GM19351 (cell line): ENCODE results near the gene FBXL5.
A peak's percentile ranks its signal among the peaks of the same experiment; 100 is the strongest.

Experiments
- ATAC-seq: cut with Tn5 transposase; IDR thresholded peaks from one replicate; pipeline ENCODE4 v1.9.1; 2021; ENCODE audit warnings: mild to moderate bottlenecking, moderate library complexity; ENCODE audit not compliant: unreplicated experiment

FBXL5 gene

GRCh38 chr4:15677507-15677988 lies 22.4 kb upstream of the FBXL5 start:
- ATAC-seq, result no peak

- ATAC-seq, result no peak
Observed at GRCh38 chr4:15676899-15677298, 21.7 kb upstream of the FBXL5 start.

- no peak for ATAC-seq
Observed at GRCh38 chr4:15676039-15676438, 20.9 kb upstream of the FBXL5 start.

GRCh38 chr4:15675356-15675755 lies 20.2 kb upstream of the FBXL5 start:
- ATAC-seq, result no peak

GRCh38 chr4:15674926-15675325 lies 19.8 kb upstream of the FBXL5 start:
- no peak for ATAC-seq

GRCh38 chr4:15674046-15674445 lies 18.9 kb upstream of the FBXL5 start:
- no peak for ATAC-seq

- no peak for ATAC-seq
Observed at GRCh38 chr4:15673337-15673736, 18.2 kb upstream of the FBXL5 start.

- ATAC-seq, result no peak
Observed at GRCh38 chr4:15672101-15672500, 16.9 kb upstream of the FBXL5 start.

GRCh38 chr4:15670576-15670975 lies 15.4 kb upstream of the FBXL5 start:
- ATAC-seq, result no peak

GRCh38 chr4:15668566-15669435 lies 13.6 kb upstream of the FBXL5 start:
- no peak for ATAC-seq

- no peak for ATAC-seq
Observed at GRCh38 chr4:15667006-15667405, 11.8 kb upstream of the FBXL5 start.

- ATAC-seq, result no peak
Observed at GRCh38 chr4:15665753-15666365, 10.7 kb upstream of the FBXL5 start.

- no peak for ATAC-seq
Observed at GRCh38 chr4:15659768-15660570, 4.8 kb upstream of the FBXL5 start.

GRCh38 chr4:15658781-15659180 lies 3.6 kb upstream of the FBXL5 start:
- ATAC-seq, result no peak

GRCh38 chr4:15658136-15658770 lies 3.1 kb upstream of the FBXL5 start:
- ATAC-seq, result no peak

GRCh38 chr4:15657366-15657765 lies 2.2 kb upstream of the FBXL5 start:
- no peak for ATAC-seq

GRCh38 chr4:15656038-15656470 lies 897 bp upstream of the FBXL5 start:
- ATAC-seq, result no peak

GRCh38 chr4:15654593-15655222 lies 449 bp downstream of the FBXL5 start:
- peak; percentile 47 for ATAC-seq

GRCh38 chr4:15653864-15654592 lies 1.1 kb downstream of the FBXL5 start:
- peak; percentile 37 for ATAC-seq

GRCh38 chr4:15653420-15653819 lies 1.7 kb downstream of the FBXL5 start:
- no peak for ATAC-seq
